Dendritic cell treated with granulocyte-macrophage colony-stimulating factor and Interleukin-4, amounts not matched to agents 40 ng/mL and 50 ng/mL, for 4 days (primary cell): Measurements from ENCODE around the gene COMMD8.

Experiments used
- H3K27ac Mint-ChIP-seq: one replicate; pipeline ENCODE4 v1.8.0; 2022; ENCODE audit warnings: mild to moderate bottlenecking, mixed read lengths
- H3K27me3 Mint-ChIP-seq: one replicate; pipeline ENCODE4 v1.8.0; 2022; ENCODE audit warnings: mild to moderate bottlenecking, mixed read lengths
- H3K36me3 Mint-ChIP-seq: one replicate; pipeline ENCODE4 v1.8.0; 2022; ENCODE audit warnings: low read depth, mixed read lengths
- H3K4me1 Mint-ChIP-seq: one replicate; pipeline ENCODE4 v1.8.0; 2022; ENCODE audit warnings: low read depth, mixed read lengths
- H3K4me3 Mint-ChIP-seq: one replicate; pipeline ENCODE4 v1.8.0; 2022; ENCODE audit warnings: mild to moderate bottlenecking, moderate library complexity, mixed read lengths
- H3K9me3 Mint-ChIP-seq: one replicate; pipeline ENCODE4 v1.8.0; 2022; ENCODE audit warnings: mixed read lengths
- intact Hi-C: fragments of 100-400 bp; cut with micrococcal nuclease; formaldehyde crosslinking; loops from one replicate; pipeline ENCODE4 v1.15.0; 2022

COMMD8 gene

DNA sequence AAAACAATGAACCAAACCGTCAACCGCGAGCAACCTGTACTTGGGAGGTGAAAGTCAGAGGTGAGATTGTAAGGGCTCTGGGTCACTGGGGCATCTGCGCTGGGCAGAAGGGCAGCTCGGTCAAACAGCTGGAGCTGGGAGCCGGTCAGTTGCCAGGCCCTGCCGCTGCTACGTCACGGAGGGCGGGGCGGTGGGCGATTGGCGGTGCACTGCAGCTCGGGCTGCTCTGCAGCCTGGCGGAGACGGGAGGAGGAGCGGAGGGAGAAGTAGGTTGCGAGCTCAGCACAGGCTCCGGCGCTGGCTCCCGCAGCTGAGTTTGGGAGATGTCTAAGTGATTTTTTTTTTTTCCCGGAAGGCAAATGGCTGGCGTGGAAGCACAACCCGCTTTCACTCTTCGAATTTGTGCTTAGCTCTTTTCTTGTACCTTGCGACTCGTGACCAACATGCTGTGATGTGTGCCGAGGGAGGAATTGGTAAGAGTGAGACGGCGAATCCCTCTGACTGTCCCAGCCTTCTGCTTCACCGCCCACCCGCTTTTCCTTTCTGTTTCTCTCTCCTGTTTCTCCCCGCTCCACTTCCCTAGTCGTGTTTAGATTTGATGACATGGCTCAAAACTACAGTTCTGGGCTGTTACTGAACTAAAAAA is 21.7 kb upstream of the COMMD8 start, which contains the start of gene ATP10D:
Gene ATP10D, plus strand, starts transcription at position 229 of the 646 bp plus-strand sequence. CDS start 27,266 bp downstream, outside the sequence.
- H3K27ac Mint-ChIP-seq, result peak within 1 kb of the TSS; percentile 100
- H3K4me3 Mint-ChIP-seq, result peak within 1 kb of the TSS; percentile 90
- no peaks in the 10 kb centered on the region for H3K27me3 Mint-ChIP-seq
- intact Hi-C loops, result loop anchor here (1.0 kb wide), 2 partner anchors 22 to 25 kb away; partner anchors contain the start of gene COMMD8
- H3K36me3 Mint-ChIP-seq, result peaks cover 9% of the 10 kb centered on the region
- peaks cover 28% of the 10 kb centered on the region for H3K4me1 Mint-ChIP-seq
- no peaks in the 10 kb centered on the region for H3K9me3 Mint-ChIP-seq

DNA sequence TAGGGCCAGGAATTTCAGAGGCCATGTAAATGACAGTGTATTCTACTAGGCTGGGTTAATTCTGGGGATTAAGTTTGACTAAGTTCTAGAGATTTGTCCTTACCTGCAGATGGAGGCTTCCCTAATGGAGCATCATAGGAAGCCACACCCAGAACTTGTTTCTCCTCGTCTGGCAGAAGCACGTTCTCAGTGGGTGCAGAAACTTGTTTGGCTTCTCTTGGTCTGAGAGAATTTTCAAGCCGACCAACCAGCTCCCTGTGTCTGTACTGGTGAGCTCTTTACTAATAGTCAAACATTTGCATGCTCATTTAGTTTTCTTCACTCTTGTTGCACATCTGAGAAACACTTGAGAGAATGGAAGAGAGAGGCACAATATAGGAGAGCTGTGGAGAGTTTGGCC is 20.7 kb upstream of the COMMD8 start:
- Mint-ChIP-seq H3K27me3 (no peaks in the 10 kb centered on the region), H3K4me1 (peaks cover 18% of the 10 kb centered on the region)

DNA sequence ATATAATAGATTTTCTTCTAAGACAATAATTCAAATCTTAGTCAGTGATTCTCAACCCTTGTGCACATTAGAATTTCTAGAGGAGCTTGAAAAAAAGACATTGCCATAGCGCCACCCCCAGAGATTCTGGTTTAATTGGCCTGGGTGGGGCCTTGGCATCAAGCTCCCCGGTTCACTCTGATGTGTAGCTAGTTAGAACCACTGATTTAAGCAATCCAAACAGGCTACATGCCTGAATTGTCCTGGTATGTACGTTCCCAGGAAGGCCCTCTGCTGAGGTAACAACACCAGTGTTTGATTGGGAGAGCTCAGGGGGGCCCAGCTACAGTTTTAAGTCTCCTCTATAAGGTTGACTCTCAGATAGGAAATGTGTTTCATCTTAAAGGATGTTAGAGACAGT is 20.2 kb upstream of the COMMD8 start:
- H3K36me3 Mint-ChIP-seq, result peaks cover 9% of the 10 kb centered on the region
- peaks cover 14% of the 10 kb centered on the region for H3K4me1 Mint-ChIP-seq
- intact Hi-C loops, result loop anchor here (5.0 kb wide), 1 partner anchor 859 kb away; the partner anchor contains the start of gene SLAIN2
- H3K27me3 Mint-ChIP-seq, result no peaks in the 10 kb centered on the region
- H3K27ac Mint-ChIP-seq, result no peak overlapping the region
- no peaks in the 10 kb centered on the region for H3K9me3 Mint-ChIP-seq
- no peak overlapping the region for H3K4me3 Mint-ChIP-seq

More for the DNA sequence above, 20.7 kb upstream of the COMMD8 start:
- Mint-ChIP-seq H3K27ac (peak overlapping the region; percentile 100), H3K36me3 (peaks cover 9% of the 10 kb centered on the region), H3K4me3 (peak overlapping the region; percentile 13), H3K9me3 (no peaks in the 10 kb centered on the region)
- intact Hi-C loops, result loop anchor here (5.0 kb wide), 1 partner anchor 858 kb away; the partner anchor contains the start of gene SLAIN2

DNA sequence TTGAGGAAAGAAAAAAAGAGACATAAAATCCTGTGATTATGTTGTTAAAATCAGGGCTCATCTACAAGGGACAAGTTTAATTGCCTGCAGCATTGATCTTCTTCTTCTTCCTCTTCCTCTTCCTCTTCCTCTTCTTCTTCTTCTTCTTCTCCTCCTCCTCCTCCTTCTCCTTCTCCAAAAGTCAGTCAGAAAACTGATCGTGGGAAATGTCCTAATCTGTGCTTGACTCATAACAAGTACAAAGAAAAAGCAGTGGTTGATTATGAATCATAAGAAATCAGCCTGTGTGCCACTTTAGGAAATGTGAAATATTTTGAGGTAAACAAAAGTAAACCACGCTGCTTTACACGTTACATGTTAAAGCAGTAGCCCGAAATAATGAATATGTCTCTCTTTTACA is 18.8 kb upstream of the COMMD8 start:
- H3K4me3 Mint-ChIP-seq, result no peak overlapping the region
- H3K27ac Mint-ChIP-seq, result peak overlapping the region; percentile 30
- H3K4me1 Mint-ChIP-seq, result peaks cover 13% of the 10 kb centered on the region
- no peaks in the 10 kb centered on the region for H3K9me3 Mint-ChIP-seq
- H3K27me3 Mint-ChIP-seq, result no peaks in the 10 kb centered on the region
- H3K36me3 Mint-ChIP-seq, result peaks cover 9% of the 10 kb centered on the region
- intact Hi-C loops, result loop anchor here (5.0 kb wide), 1 partner anchor 860 kb away; the partner anchor contains the start of gene SLAIN2

DNA sequence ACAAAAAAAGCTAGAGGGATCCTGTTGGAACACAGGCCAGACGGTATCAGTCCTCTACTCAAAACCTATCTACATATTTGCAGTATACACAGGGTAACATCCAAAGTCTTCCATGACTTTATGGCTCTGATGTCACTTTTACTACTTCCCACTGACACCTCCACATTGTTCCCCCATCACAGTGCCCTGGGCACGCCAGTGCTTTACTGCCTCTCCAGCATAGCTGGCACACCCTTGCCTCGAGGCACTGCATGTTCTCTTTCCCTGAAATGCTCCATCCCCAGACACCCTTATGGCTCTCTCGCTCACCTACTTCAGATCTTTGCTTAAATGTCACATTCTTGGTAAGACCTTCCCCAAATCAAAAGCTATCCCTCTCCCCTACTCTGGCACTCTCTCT is 15.3 kb upstream of the COMMD8 start:
- Mint-ChIP-seq H3K4me3 (no peak overlapping the region), H3K9me3 (peaks cover 8% of the 10 kb centered on the region), H3K27me3 (no peaks in the 10 kb centered on the region), H3K36me3 (no peaks in the 10 kb centered on the region), H3K4me1 (peaks cover 12% of the 10 kb centered on the region), H3K27ac (no peak overlapping the region)
- intact Hi-C loops, result no loop called here

DNA sequence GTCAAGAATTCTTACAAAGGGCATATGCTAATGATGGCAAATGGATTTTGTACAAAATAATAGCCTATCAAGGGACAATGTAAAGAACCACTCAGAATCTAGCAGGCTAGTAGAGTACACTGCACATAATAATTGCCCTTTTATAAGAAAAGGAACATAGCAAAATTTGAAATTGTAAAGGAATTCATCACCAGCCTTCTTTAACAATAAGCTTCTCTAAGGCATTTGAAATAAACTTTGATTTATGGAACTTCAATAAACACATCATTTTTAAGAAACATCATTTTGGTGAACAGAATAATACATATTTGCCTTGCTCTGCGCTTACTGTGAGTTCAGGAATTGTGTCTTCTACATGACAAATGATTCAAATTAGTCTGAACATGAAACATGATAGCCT is 11.9 kb upstream of the COMMD8 start:
- intact Hi-C loops, result no loop called here

DNA sequence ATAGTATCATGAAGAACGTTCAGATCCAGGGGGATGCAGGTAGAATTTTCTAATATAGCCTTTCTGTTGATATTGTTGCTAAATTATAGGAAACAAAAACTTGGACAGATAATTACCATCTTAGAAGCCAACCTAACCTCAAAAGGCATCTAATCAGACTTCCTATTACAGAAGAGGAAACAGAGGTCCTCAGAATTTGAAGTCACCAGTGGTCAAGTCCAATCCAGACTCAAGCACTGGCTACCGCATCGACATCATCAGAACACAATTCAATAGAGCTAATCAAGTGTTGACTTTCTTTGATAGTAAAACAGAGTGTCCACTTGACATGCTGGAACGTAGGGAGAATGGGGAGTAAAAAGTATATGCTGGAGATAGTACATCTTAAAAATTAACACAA is 11.3 kb upstream of the COMMD8 start:
- H3K9me3 Mint-ChIP-seq, result peaks cover 8% of the 10 kb centered on the region
- H3K4me3 Mint-ChIP-seq, result no peak overlapping the region
- intact Hi-C loops, result no loop called here
- no peak overlapping the region for H3K27ac Mint-ChIP-seq
- peaks cover 20% of the 10 kb centered on the region for H3K4me1 Mint-ChIP-seq
- H3K27me3 Mint-ChIP-seq, result no peaks in the 10 kb centered on the region
- H3K36me3 Mint-ChIP-seq, result no peaks in the 10 kb centered on the region

More for the DNA sequence above, 11.9 kb upstream of the COMMD8 start:
- Mint-ChIP-seq H3K9me3 (peaks cover 8% of the 10 kb centered on the region), H3K27me3 (no peaks in the 10 kb centered on the region), H3K36me3 (no peaks in the 10 kb centered on the region), H3K4me1 (peaks cover 20% of the 10 kb centered on the region), H3K4me3 (no peak overlapping the region), H3K27ac (no peak overlapping the region)

DNA sequence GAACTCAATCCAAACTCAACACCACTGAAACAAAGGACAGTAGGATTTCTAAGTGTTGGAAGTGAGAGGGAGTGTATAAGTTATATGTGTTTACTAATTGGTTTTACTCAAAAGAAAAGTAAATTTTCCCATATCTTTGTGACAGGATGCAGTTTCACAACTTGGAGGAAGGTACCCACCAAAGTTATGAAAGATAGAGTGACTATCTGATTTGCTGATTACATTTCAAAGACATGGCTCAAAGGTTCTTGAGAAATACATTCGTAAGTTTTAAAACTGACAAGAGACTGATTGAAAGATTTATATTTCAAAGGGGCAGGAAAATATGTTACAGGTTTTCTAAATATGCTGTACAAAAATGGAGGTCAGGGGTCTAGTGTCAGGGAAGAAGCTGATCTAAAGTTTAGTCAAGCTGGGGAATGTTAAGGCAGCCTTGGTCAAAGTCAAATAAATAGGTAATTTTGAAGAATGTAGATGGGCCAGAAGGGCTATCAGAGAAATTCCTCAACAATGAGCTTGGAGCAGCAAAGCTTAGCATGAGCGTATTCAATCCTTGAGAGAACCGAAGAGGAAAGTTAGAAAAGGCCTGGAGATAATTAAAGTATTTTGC is 9.7 kb upstream of the COMMD8 start:
- H3K36me3 Mint-ChIP-seq, result no peaks in the 10 kb centered on the region
- H3K4me1 Mint-ChIP-seq, result peaks cover 20% of the 10 kb centered on the region
- no peak overlapping the region for H3K27ac Mint-ChIP-seq
- no peak overlapping the region for H3K4me3 Mint-ChIP-seq
- H3K9me3 Mint-ChIP-seq, result peaks cover 8% of the 10 kb centered on the region
- intact Hi-C loops, result no loop called here
- H3K27me3 Mint-ChIP-seq, result no peaks in the 10 kb centered on the region

DNA sequence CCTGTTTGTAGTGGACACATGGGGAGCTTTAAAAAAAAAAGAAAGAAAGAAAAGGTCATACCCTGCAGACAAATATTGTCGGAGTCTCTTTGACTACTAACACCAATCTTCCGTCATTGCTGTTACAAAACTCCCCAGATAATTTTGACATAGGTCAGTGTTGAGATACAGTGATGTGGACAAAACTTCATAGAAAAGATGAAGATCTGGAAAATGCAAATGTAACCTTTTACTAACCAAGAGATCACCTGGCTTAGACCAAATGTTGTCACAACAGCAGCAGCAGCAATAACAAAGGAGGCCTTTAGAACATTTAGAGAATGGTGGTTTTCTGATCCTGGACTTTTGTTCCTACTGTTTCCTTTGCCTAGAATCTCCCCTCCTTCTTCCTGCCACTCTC is 8.1 kb upstream of the COMMD8 start:
- Mint-ChIP-seq H3K27ac (no peak overlapping the region), H3K4me3 (no peak overlapping the region)

DNA sequence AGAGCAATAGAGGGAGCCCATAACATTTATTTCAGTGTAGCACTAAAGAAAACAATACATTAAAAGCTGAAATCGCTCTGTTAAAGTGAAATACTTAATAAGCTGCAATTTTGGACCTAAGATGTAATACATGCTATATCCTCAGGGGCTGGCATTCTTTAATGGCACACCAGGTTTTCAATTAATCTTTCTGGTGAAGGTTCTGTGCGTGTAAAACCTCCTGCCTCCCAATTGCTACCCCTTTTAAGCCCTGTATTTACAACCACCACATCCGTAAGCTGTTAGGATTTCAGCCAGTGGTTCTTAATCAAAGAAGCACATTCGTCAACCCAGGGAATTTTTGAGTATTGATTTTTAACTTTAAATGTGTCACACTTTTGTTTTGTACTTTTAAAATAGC is 7.6 kb upstream of the COMMD8 start:
- no peak overlapping the region for H3K27ac Mint-ChIP-seq
- intact Hi-C loops, result no loop called here
- H3K36me3 Mint-ChIP-seq, result no peaks in the 10 kb centered on the region
- peaks cover 20% of the 10 kb centered on the region for H3K4me1 Mint-ChIP-seq
- H3K4me3 Mint-ChIP-seq, result no peak overlapping the region
- peaks cover 8% of the 10 kb centered on the region for H3K9me3 Mint-ChIP-seq
- no peaks in the 10 kb centered on the region for H3K27me3 Mint-ChIP-seq

More for the DNA sequence above, 8.1 kb upstream of the COMMD8 start:
- Mint-ChIP-seq H3K27me3 (no peaks in the 10 kb centered on the region), H3K9me3 (peaks cover 8% of the 10 kb centered on the region), H3K36me3 (no peaks in the 10 kb centered on the region), H3K4me1 (peaks cover 20% of the 10 kb centered on the region)
- intact Hi-C loops, result no loop called here

DNA sequence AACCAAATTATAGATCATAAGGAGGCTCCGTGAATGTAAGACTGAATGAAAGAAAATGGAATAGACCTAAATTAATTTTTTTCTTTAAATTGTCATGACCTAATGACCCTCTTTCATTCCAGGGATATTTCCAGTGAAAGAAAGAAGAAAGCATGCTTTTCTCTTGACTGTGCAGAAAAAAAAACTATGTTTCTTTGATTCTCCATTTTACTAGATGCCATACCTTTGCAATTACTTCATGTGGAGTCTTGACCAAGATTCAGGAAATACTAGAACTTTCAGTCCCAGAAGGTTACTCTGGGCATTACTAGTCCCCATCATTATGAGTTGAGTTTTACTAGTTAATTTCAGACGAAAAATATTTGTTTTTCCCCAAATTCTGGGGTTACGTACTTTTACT is 6.4 kb upstream of the COMMD8 start:
- H3K4me3 Mint-ChIP-seq, result no peak overlapping the region
- H3K4me1 Mint-ChIP-seq, result peaks cover 24% of the 10 kb centered on the region
- intact Hi-C loops, result no loop called here
- H3K27me3 Mint-ChIP-seq, result no peaks in the 10 kb centered on the region
- no peak overlapping the region for H3K27ac Mint-ChIP-seq
- H3K36me3 Mint-ChIP-seq, result no peaks in the 10 kb centered on the region
- H3K9me3 Mint-ChIP-seq, result peaks cover 5% of the 10 kb centered on the region

DNA sequence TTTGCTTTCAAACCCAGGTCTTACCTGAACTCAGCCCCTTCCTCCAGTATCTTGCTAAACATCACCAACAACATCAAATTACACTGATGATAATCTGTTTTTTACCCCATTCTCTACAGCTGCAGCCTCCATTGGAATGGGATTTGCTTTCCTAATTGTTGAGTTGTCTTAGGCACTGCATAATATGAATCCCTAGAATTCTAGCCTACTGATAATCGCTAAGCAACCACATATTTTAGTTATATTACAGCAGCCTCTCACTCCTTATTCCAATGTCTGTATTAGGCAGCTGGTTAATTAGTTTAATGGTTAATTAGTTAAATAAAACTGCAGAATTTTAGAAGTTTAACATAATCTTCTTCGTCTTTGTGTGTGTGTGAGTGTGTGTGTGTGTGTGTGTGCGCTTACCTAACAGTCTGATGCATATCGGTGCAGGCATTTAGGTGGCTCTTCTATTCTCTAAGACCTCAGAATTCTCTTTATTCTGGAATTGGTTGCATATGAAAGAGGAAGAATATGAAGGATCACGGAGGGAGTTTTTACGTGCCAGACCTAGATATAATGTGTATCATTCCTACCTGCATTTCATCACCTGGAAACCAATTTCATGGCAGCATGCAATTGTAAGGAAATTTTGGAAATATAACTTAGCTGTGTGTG is 5.3 kb upstream of the COMMD8 start:
- no peak overlapping the region for H3K27ac Mint-ChIP-seq
- H3K36me3 Mint-ChIP-seq, result no peaks in the 10 kb centered on the region
- H3K27me3 Mint-ChIP-seq, result no peaks in the 10 kb centered on the region
- intact Hi-C loops, result no loop called here
- peaks cover 20% of the 10 kb centered on the region for H3K4me1 Mint-ChIP-seq
- no peaks in the 10 kb centered on the region for H3K9me3 Mint-ChIP-seq
- H3K4me3 Mint-ChIP-seq, result no peak overlapping the region

DNA sequence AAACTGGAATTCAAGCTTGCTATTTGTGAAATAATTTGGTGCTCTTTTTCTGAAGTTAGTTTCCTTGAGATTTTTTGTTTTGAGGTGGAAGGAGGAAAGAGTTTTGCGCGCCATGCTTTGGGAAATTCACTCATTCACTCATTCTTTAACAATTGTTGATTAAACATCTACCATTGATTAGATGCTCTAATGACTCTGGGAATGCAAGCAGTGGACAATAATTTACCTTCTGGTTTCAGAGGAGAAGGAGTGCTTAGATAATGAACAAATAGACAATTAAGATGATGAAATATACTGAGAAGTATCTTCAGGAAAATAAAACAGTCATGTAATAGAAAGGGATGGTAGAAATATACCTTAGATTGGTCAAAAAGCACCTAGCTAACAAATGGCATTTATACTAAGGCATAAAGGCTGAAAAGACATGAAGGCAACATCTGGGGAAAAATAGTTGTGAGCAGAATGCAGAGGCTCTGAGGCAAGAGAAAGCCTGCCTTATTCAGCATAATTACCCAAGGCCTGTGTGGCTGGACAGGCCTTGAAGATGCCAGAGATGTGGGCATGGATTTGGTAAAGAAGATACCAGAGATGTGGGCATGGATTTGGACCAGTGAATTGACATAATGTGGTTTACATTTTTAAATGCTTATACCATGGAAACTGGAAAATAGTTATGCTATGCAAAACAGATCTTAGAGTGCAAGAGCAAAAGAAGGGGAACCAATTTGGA is 2.7 kb upstream of the COMMD8 start:
- peaks cover 26% of the 10 kb centered on the region for H3K4me1 Mint-ChIP-seq
- intact Hi-C loops, result no loop called here
- H3K27ac Mint-ChIP-seq, result no peak overlapping the region
- no peak overlapping the region for H3K4me3 Mint-ChIP-seq
- peaks cover 5% of the 10 kb centered on the region for H3K36me3 Mint-ChIP-seq
- no peaks in the 10 kb centered on the region for H3K9me3 Mint-ChIP-seq
- H3K27me3 Mint-ChIP-seq, result no peaks in the 10 kb centered on the region

DNA sequence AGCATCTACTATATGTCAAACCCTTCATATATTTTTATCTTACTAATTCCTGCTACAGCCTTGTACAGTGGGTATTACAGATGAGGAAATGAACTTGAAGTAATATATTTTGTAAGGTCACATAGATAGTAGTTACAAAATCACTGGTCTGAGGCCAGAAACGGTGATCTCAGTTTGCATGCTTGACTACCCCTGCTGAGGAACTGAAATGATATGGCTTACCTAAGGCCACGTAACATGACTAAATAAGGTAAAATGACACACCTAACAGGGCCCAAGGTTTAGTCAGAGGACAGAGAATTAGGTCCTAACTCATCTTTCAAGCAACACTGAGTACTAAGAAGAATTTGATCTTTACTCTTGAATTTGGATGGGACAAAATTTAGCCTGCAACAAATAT is 1.5 kb upstream of the COMMD8 start:
- no peaks in the 10 kb centered on the region for H3K27me3 Mint-ChIP-seq
- no peak overlapping the region for H3K27ac Mint-ChIP-seq
- no peak overlapping the region for H3K4me3 Mint-ChIP-seq
- intact Hi-C loops, result no loop called here
- peaks cover 5% of the 10 kb centered on the region for H3K36me3 Mint-ChIP-seq
- H3K9me3 Mint-ChIP-seq, result no peaks in the 10 kb centered on the region
- H3K4me1 Mint-ChIP-seq, result peaks cover 34% of the 10 kb centered on the region
